ENCODE results near the gene CAMTA1.

DNA sequence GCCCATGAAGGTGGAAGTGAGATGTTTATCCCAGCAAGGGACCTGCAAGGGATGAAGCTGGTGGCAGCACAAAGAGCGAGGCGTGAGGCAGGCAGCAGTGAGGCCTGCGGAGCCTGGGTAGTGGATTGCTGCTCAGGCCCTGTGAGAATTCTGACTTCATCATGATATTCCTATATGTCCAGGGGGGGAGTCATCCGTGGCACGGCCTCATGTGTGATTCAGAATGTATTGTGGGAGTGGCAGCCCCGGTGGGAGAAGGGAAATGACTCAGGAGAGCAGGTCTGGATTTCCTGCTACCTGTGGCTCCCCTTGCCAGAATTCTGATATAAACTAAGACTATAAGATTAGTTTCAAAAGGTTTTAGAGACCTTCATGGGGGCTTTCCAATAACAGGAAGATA is 240.9 kb downstream of the CAMTA1 start:
- no peak for TF ChIP-seq POLR2AphosphoS5 (IDR thresholded peaks at IDR 0.05; ENCODE audit: low read depth, low read length)
- no peak for TF ChIP-seq YY1 (IDR thresholded peaks at IDR 0.05; ENCODE audit: low read depth)
- TF ChIP-seq USF1 (IDR thresholded peaks at IDR 0.05; ENCODE audit: borderline replicate concordance, low read depth): no peak
